NB4 (cell line): ENCODE data around the gene CWF19L2.

ENCODE experiments used
- CTCF ChIP-seq: IDR thresholded peaks from one replicate; pipeline ENCODE4 v1.5.1; 2012; ENCODE audit warnings: low read depth, low read length
- MYC ChIP-seq: IDR thresholded peaks from 2 replicates; pipeline ENCODE4 v1.6.1; 2011; ENCODE audit warnings: low read depth, low read length

- TF ChIP-seq MYC: no peak
- TF ChIP-seq CTCF: no peak
Measured at GRCh38 chr11:107316426-107316825, 141.2 kb downstream of the CWF19L2 start.
